GM21423 (cell line): ENCODE results near the gene BTN2A1.
"Not testable (repeated sequence)": the region's sequence is repeated elsewhere in the genome, so short reads cannot be mapped to it uniquely, and the experiment has no call there.

Experiments used
- ATAC-seq: cut with Tn5 transposase; IDR thresholded peaks from one replicate; pipeline ENCODE4 v1.9.1; 2021; ENCODE audit warnings: mild to moderate bottlenecking, moderate library complexity; ENCODE audit not compliant: unreplicated experiment

BTN2A1 gene

GRCh38 chr6:26489996-26490964 is 32.5 kb downstream of the BTN2A1 start:
- ATAC-seq = no peak

GRCh38 chr6:26491604-26492003 is 33.8 kb downstream of the BTN2A1 start:
- no peak for ATAC-seq

- no peak for ATAC-seq
Observed at GRCh38 chr6:26493258-26493657, 35.5 kb downstream of the BTN2A1 start.

GRCh38 chr6:26494117-26494516 is 36.4 kb downstream of the BTN2A1 start:
- ATAC-seq = no peak

- no peak for ATAC-seq
Observed at GRCh38 chr6:26495281-26495680, 37.5 kb downstream of the BTN2A1 start.

GRCh38 chr6:26497610-26498009 is 39.9 kb downstream of the BTN2A1 start:
- ATAC-seq = no peak

GRCh38 chr6:26500102-26500501 is 42.3 kb downstream of the BTN2A1 start, which contains the start of gene BTN1A1:
Gene BTN1A1, plus strand, starts transcription at chr6:26500303. Its CDS starts 984 bp downstream, at chr6:26501287.
- ATAC-seq = no peak

- no peak for ATAC-seq
Observed at GRCh38 chr6:26501482-26501986, 43.8 kb downstream of the BTN2A1 start.

GRCh38 chr6:26502165-26502564 is 44.4 kb downstream of the BTN2A1 start:
- no peak for ATAC-seq

GRCh38 chr6:26502626-26503025 is 44.9 kb downstream of the BTN2A1 start:
- ATAC-seq = no peak

- ATAC-seq = no peak
Observed at GRCh38 chr6:26507658-26508057, 49.9 kb downstream of the BTN2A1 start.

GRCh38 chr6:26511033-26511432 is 53.3 kb downstream of the BTN2A1 start:
- not testable (repeated sequence) for ATAC-seq

- no peak for ATAC-seq
Observed at GRCh38 chr6:26514984-26515383, 57.2 kb downstream of the BTN2A1 start.

- ATAC-seq = no peak
Observed at GRCh38 chr6:26516481-26517427, 59.0 kb downstream of the BTN2A1 start.
